Osteoblast (primary cell): Measurements from ENCODE around the gene CACUL1. TPM values are rescaled to one million over a fixed set of nuclear protein-coding genes. Genes with fewer than 3 reads are reported as not detected.

Source experiments
- DNase-seq: peaks from one replicate; pipeline ENCODE4 v3.0.0; 2011; ENCODE audit warnings: low spot score, mixed read lengths; ENCODE audit not compliant: insufficient read length; ENCODE audit errors: missing footprints
- H2AFZ ChIP-seq: 2 replicates; pipeline ENCODE4 v1.6.0; 2011; ENCODE audit warnings: mild to moderate bottlenecking, low read length
- H3K27ac ChIP-seq: 2 replicates; pipeline ENCODE4 v1.5.1; 2011; ENCODE audit warnings: mild to moderate bottlenecking, low read depth, low read length, moderate library complexity
- H3K27me3 ChIP-seq: 2 replicates; pipeline ENCODE4 v1.6.0; 2012; ENCODE audit warnings: mild to moderate bottlenecking, control low read depth, inconsistent platforms, low read length, moderate library complexity; ENCODE audit not compliant: insufficient read depth
- H3K36me3 ChIP-seq: 2 replicates; pipeline ENCODE4 v1.5.1; 2011; ENCODE audit warnings: mild to moderate bottlenecking, low read length, control low read depth, moderate library complexity; ENCODE audit not compliant: insufficient read depth
- H3K4me1 ChIP-seq: 2 replicates; pipeline ENCODE4 v1.5.1; 2011; ENCODE audit warnings: mild to moderate bottlenecking, low read length, control low read depth, moderate library complexity; ENCODE audit not compliant: insufficient read depth
- H3K4me2 ChIP-seq: 2 replicates; pipeline ENCODE4 v1.6.0; 2011; ENCODE audit warnings: mild to moderate bottlenecking, low read length; ENCODE audit not compliant: insufficient read depth
- H3K4me3 ChIP-seq: fragments of 200-600 bp; sonication (generic); 3 replicates; pipeline ENCODE4 v1.5.1; 2012; ENCODE audit warnings: mild to moderate bottlenecking, low read length, inconsistent platforms; ENCODE audit not compliant: insufficient read depth
- H3K79me2 ChIP-seq: 2 replicates; pipeline ENCODE4 v1.6.0; 2012; ENCODE audit warnings: mild to moderate bottlenecking, low read length, control low read depth, inconsistent platforms; ENCODE audit not compliant: insufficient read depth
- H3K9me3 ChIP-seq: 2 replicates; pipeline ENCODE4 v1.5.1; 2011; ENCODE audit warnings: low read depth, low read length, control low read depth
- H4K20me1 ChIP-seq: 2 replicates; pipeline ENCODE4 v1.6.0; 2012; ENCODE audit warnings: mild to moderate bottlenecking, low read length, control low read depth; ENCODE audit not compliant: insufficient read depth
- CTCF ChIP-seq: IDR thresholded peaks from 2 replicates; pipeline ENCODE4 v1.5.1; 2011; ENCODE audit warnings: mild to moderate bottlenecking, low read depth, low read length, moderate library complexity; ENCODE audit errors: extremely low read depth
- total RNA-seq: library from RNA; depleted of rRNA; stranded (reverse); fragments of >200 nt; gene quantifications from 2 replicates; pipeline ENCODE4 v1.2.3, GENCODE V29; 2012

Gene CACUL1
- total RNA-seq, 1 donor, result 32.6 TPM

- Histone ChIP-seq H3K4me2 (no peak overlapping the region), H3K36me3 (peaks cover 12% of the 10 kb centered on the region), H3K4me3 (no peak overlapping the region), H3K27me3 (no peaks in the 10 kb centered on the region), H3K27ac (no peak overlapping the region), H2AFZ (no peak overlapping the region), H4K20me1 (peaks cover 3% of the 10 kb centered on the region), H3K4me1 (peaks cover 10% of the 10 kb centered on the region), H3K9me3 (no peaks in the 10 kb centered on the region), H3K79me2 (no peaks in the 10 kb centered on the region)
- no peak for TF ChIP-seq CTCF
- no peak for DNase-seq
Observed at GRCh38 chr10:118689070-118689858, 65.5 kb downstream of the CACUL1 start.

- Histone ChIP-seq H3K36me3 (peaks cover 12% of the 10 kb centered on the region), H3K4me2 (no peak overlapping the region), H3K9me3 (no peaks in the 10 kb centered on the region), H3K4me3 (no peak overlapping the region), H3K79me2 (no peaks in the 10 kb centered on the region), H3K4me1 (peaks cover 2% of the 10 kb centered on the region), H3K27ac (no peak overlapping the region), H3K27me3 (no peaks in the 10 kb centered on the region), H4K20me1 (peaks cover 3% of the 10 kb centered on the region), H2AFZ (no peak overlapping the region)
- no peak for DNase-seq
- TF ChIP-seq CTCF, result no peak
Observed at GRCh38 chr10:118687472-118687871, 67.3 kb downstream of the CACUL1 start.

GRCh38 chr10:118682533-118682932 lies 72.2 kb downstream of the CACUL1 start:
- Histone ChIP-seq H2AFZ (no peak overlapping the region), H3K27ac (no peak overlapping the region), H3K4me1 (no peaks in the 10 kb centered on the region), H3K9me3 (no peaks in the 10 kb centered on the region), H3K36me3 (peaks cover 8% of the 10 kb centered on the region), H3K4me2 (no peak overlapping the region), H3K27me3 (no peaks in the 10 kb centered on the region), H4K20me1 (no peaks in the 10 kb centered on the region), H3K79me2 (no peaks in the 10 kb centered on the region), H3K4me3 (no peak overlapping the region)
- TF ChIP-seq CTCF, result no peak
- DNase-seq, result no peak

GRCh38 chr10:118680197-118680596 lies 74.6 kb downstream of the CACUL1 start:
- TF ChIP-seq CTCF, result no peak
- Histone ChIP-seq H3K4me1 (no peaks in the 10 kb centered on the region), H3K27ac (no peak overlapping the region), H2AFZ (no peak overlapping the region), H3K27me3 (no peaks in the 10 kb centered on the region), H3K36me3 (peaks cover 4% of the 10 kb centered on the region), H4K20me1 (no peaks in the 10 kb centered on the region), H3K4me3 (no peak overlapping the region), H3K4me2 (no peak overlapping the region), H3K9me3 (no peaks in the 10 kb centered on the region), H3K79me2 (no peaks in the 10 kb centered on the region)
- no peak for DNase-seq
